Naive thymus-derived CD4-positive, alpha-beta T cell (primary cell): ENCODE results near the gene DERA. TPM values are rescaled to one million over a fixed set of nuclear protein-coding genes. Genes with fewer than 3 reads are reported as not detected.
"Not testable (repeated sequence)": the region's sequence is repeated elsewhere in the genome, so short reads cannot be mapped to it uniquely, and the experiment has no call there.

Experiments
- ATAC-seq: fragments of 150-1000 bp; cut with Tn5 transposase; 2 replicates; pipeline ENCODE4 v1.10.0; 2021; ENCODE audit warnings: mild to moderate bottlenecking, moderate library complexity
- CTCF ChIA-PET: fragments of 350-600 bp; sonication (Branson Sonifier 250); formaldehyde crosslinking; loops from one replicate; lab custom pipeline; 2021; ENCODE audit warnings: antibody characterized with exemption; lab: Charles Lee
- POLR2A ChIA-PET: fragments of 350-600 bp; sonication (Branson Sonifier 250); formaldehyde crosslinking; loops from one replicate; lab custom pipeline; 2021; ENCODE audit warnings: antibody characterized with exemption, inconsistent platforms; lab: Charles Lee
- DNase-seq, 9 donors: peaks; one replicate each; pipeline versions ENCODE4 v3.0.0 to v3.0.0-alpha.2; 2020 to 2022; ENCODE audit warnings: mixed read lengths in 1 of 9
- H3K27ac ChIP-seq: one replicate; pipeline ENCODE4 v1.7.0; 2013; ENCODE audit warnings: mild to moderate bottlenecking, low read depth, low read length, moderate library complexity
- H3K27me3 ChIP-seq, 2 donors: one replicate each; pipeline ENCODE4 v1.7.0; 2013; ENCODE audit warnings: low read length in 2 of 2, mild to moderate bottlenecking in 2 of 2, moderate library complexity in 2 of 2; ENCODE audit not compliant: control insufficient read depth in 2 of 2, insufficient read depth in 2 of 2
- H3K36me3 ChIP-seq, 3 experiments: 1 replicate in 2 of 3; 2 replicates in 1 of 3; pipeline ENCODE4 v1.7.0; 2013; ENCODE audit warnings: low read length in 3 of 3, mild to moderate bottlenecking in 3 of 3, moderate library complexity in 1 of 3; ENCODE audit not compliant: insufficient read depth in 3 of 3, control insufficient read depth in 2 of 3
- H3K4me1 ChIP-seq, 2 donors: one replicate each; pipeline ENCODE4 v1.7.0; 2013; ENCODE audit warnings: low read length in 2 of 2, mild to moderate bottlenecking in 2 of 2, moderate library complexity in 1 of 2; ENCODE audit not compliant: control insufficient read depth in 2 of 2, insufficient read depth in 2 of 2
- H3K4me3 ChIP-seq: 2 replicates; pipeline ENCODE4 v1.7.0; 2013; ENCODE audit warnings: mild to moderate bottlenecking, low read length
- H3K9me3 ChIP-seq, 3 experiments: 1 replicate in 2 of 3; 2 replicates in 1 of 3; pipeline ENCODE4 v1.7.0; 2013; ENCODE audit warnings: low read length in 3 of 3; ENCODE audit not compliant: control insufficient read depth in 2 of 3
- H3K27ac Mint-ChIP-seq, 9 donors: one replicate each; pipeline ENCODE4 v1.8.0; 2020 to 2022; ENCODE audit warnings: mixed read lengths in 9 of 9, mild to moderate bottlenecking in 8 of 9, moderate library complexity in 5 of 9, inconsistent platforms in 2 of 9
- H3K27me3 Mint-ChIP-seq, 5 donors: one replicate each; pipeline ENCODE4 v1.8.0; 2021 to 2022; ENCODE audit warnings: mixed read lengths in 5 of 5, mild to moderate bottlenecking in 1 of 5
- H3K36me3 Mint-ChIP-seq, 5 donors: one replicate each; pipeline ENCODE4 v1.8.0; 2020 to 2022; ENCODE audit warnings: mixed read lengths in 5 of 5, mild to moderate bottlenecking in 3 of 5, inconsistent platforms in 1 of 5
- H3K4me1 Mint-ChIP-seq, 7 donors: one replicate each; pipeline ENCODE4 v1.8.0; 2020 to 2022; ENCODE audit warnings: mixed read lengths in 7 of 7, mild to moderate bottlenecking in 3 of 7, inconsistent platforms in 1 of 7
- H3K4me3 Mint-ChIP-seq, 10 donors: one replicate each; pipeline ENCODE4 v1.8.0; 2020 to 2022; ENCODE audit warnings: mild to moderate bottlenecking in 10 of 10, mixed read lengths in 10 of 10, moderate library complexity in 6 of 10, inconsistent platforms in 2 of 10
- H3K9me3 Mint-ChIP-seq, 11 donors: one replicate each; pipeline ENCODE4 v1.8.0; 2020 to 2022; ENCODE audit warnings: mixed read lengths in 11 of 11, mild to moderate bottlenecking in 4 of 11, inconsistent platforms in 1 of 11, moderate library complexity in 1 of 11
- intact Hi-C, 2 donors: fragments of 100-400 bp; cut with micrococcal nuclease; formaldehyde crosslinking; loops; one replicate each; pipeline ENCODE4 v1.15.1; 2023
- polyA plus RNA-seq, 2 donors: library from polyadenylated mRNA; unstranded; fragments of 300-500 nt; fragmentation: Illumina TruSeq; gene quantifications; one replicate each; pipeline ENCODE4 v1.2.3, GENCODE V29; 2021
- total RNA-seq, 6 experiments: library from RNA in 5 of 6; stranded (reverse) in 5 of 6; gene quantifications; 1 replicate in 5 of 6; 2 replicates in 1 of 6; pipeline ENCODE4 v1.2.3 and lab custom pipeline; 2021 to 2026

Gene DERA
- total and polyA plus RNA-seq, 7 experiments from 2014 or later: 8.4 to 33.4 (median 14.6) TPM

DNA sequence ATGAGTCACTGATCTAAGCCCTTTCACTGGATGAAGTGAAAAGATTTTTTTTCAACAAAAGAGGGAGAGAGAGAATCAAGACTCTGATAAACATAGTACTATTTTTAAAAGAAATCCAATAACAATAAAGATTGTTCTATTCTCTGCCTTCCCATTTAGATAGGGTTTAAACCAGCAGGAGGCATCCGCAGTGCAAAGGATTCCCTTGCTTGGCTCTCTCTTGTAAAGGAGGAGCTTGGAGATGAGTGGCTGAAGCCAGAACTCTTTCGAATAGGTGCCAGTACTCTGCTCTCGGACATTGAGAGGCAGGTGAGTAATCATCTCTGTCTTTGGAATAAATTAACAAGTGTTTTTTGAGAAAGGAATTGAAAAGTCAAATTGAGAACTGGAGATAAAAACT, 124.9 kb downstream of the DERA start:
- Mint-ChIP-seq H3K4me3 (no peak overlapping the region), H3K36me3 (peaks cover 4 to 65% (median 54%) of the 10 kb centered on the region in 5 donors), H3K9me3 (no peaks in the 10 kb centered on the region), H3K4me1 (no peaks in the 10 kb centered on the region), H3K27ac (peak overlapping the region in 1 of 9 donors; percentile 9), H3K27me3 (no peaks in the 10 kb centered on the region)
- Histone ChIP-seq H3K27ac (no peak overlapping the region), H3K36me3 (peaks cover 0 to 11% (median 0%) of the 10 kb centered on the region in 3 experiments), H3K4me1 (no peaks in the 10 kb centered on the region), H3K9me3 (no peaks in the 10 kb centered on the region), H3K27me3 (no peaks in the 10 kb centered on the region), H3K4me3 (no peak overlapping the region)
- POLR2A ChIA-PET: no interaction called here
- DNase-seq (no peak), ATAC-seq (no peak)
- intact Hi-C loops: no loop called here
- CTCF ChIA-PET: no interaction called here

- Histone ChIP-seq H3K27ac (no peak overlapping the region), H3K4me3 (no peak overlapping the region), H3K4me1 (no peaks in the 10 kb centered on the region), H3K27me3 (no peaks in the 10 kb centered on the region), H3K9me3 (peaks cover 0 to 4% (median 0%) of the 10 kb centered on the region in 3 experiments), H3K36me3 (peaks cover 0 to 11% (median 0%) of the 10 kb centered on the region in 3 experiments)
- Mint-ChIP-seq H3K27ac (no peak overlapping the region), H3K4me3 (no peak overlapping the region), H3K27me3 (no peaks in the 10 kb centered on the region), H3K36me3 (peaks cover 2 to 56% (median 44%) of the 10 kb centered on the region in 5 donors), H3K9me3 (peaks cover 0 to 11% (median 8%) of the 10 kb centered on the region in 11 donors), H3K4me1 (no peaks in the 10 kb centered on the region)
- CTCF ChIA-PET: no interaction called here
- DNase-seq: no peak
- intact Hi-C loops: no loop called here
- POLR2A ChIA-PET: no interaction called here
- no peak for ATAC-seq
These were observed 126.4 kb downstream of the DERA start for GRCh38 chr12:16037533-16037932.

GRCh38 chr12:16043480-16043879, 132.3 kb downstream of the DERA start:
- no peaks in the 10 kb centered on the region for H3K27me3 ChIP-seq
- H3K27me3 Mint-ChIP-seq: no peaks in the 10 kb centered on the region
- H3K9me3 Mint-ChIP-seq: peaks cover 5 to 65% (median 30%) of the 10 kb centered on the region in 11 donors
- ATAC-seq (no peak), DNase-seq (no peak)
- POLR2A ChIA-PET: no interaction called here
- no peak overlapping the region for H3K4me3 Mint-ChIP-seq
- no peaks in the 10 kb centered on the region for H3K36me3 ChIP-seq
- H3K9me3 ChIP-seq: peaks cover 0 to 5% (median 0%) of the 10 kb centered on the region in 3 experiments
- no peak overlapping the region for H3K27ac ChIP-seq
- intact Hi-C loops: no loop called here
- CTCF ChIA-PET: no interaction called here
- H3K4me1 ChIP-seq: no peaks in the 10 kb centered on the region
- H3K36me3 Mint-ChIP-seq: peaks cover 0 to 50% (median 19%) of the 10 kb centered on the region in 5 donors
- H3K4me3 ChIP-seq: no peak overlapping the region
- no peak overlapping the region for H3K27ac Mint-ChIP-seq
- H3K4me1 Mint-ChIP-seq: no peaks in the 10 kb centered on the region

- CTCF ChIA-PET: interaction anchor here (1.0 kb wide), 1 partner anchor 1879 kb away, joined by 3 read pairs; no protein-coding TSS in a partner anchor
- H3K27ac ChIP-seq: no peak overlapping the region
- POLR2A ChIA-PET: no interaction called here
- no peak overlapping the region for H3K4me3 ChIP-seq
- no peaks in the 10 kb centered on the region for H3K27me3 ChIP-seq
- H3K4me3 Mint-ChIP-seq: no peak overlapping the region
- no peak for DNase-seq
- H3K9me3 Mint-ChIP-seq: peaks cover 9 to 88% (median 41%) of the 10 kb centered on the region in 11 donors
- H3K36me3 ChIP-seq: no peaks in the 10 kb centered on the region
- H3K27ac Mint-ChIP-seq: no peak overlapping the region
- no peak for ATAC-seq
- no peaks in the 10 kb centered on the region for H3K4me1 Mint-ChIP-seq
- H3K27me3 Mint-ChIP-seq: no peaks in the 10 kb centered on the region
- peaks cover 0 to 5% (median 0%) of the 10 kb centered on the region in 3 experiments for H3K9me3 ChIP-seq
- no peaks in the 10 kb centered on the region for H3K4me1 ChIP-seq
- intact Hi-C loops: no loop called here
- peaks cover 0 to 51% (median 13%) of the 10 kb centered on the region in 5 donors for H3K36me3 Mint-ChIP-seq
These were observed 135.1 kb downstream of the DERA start for GRCh38 chr12:16046266-16046665.

DNA sequence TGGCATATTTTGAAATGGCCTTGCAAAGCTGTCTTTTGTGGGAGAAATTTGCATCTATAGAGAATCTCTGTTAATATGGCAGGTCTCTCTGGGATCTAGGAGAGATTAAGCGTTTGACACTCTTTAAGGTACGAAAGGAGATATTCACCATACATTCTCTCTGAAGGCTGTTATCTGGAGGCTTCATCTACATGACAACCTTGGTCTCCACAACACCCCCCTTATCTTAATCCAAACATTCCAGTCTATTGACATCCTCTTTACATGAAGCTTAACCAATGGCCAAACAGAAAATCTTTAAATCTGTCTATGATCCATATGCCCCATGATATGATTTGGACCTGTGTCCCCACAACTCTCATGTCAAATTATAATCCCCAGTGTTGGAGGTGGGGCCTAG, 137.4 kb downstream of the DERA start:
- H3K4me1 ChIP-seq: no peaks in the 10 kb centered on the region
- H3K27ac Mint-ChIP-seq: no peak overlapping the region
- no peaks in the 10 kb centered on the region for H3K27me3 Mint-ChIP-seq
- peaks cover 0 to 5% (median 0%) of the 10 kb centered on the region in 3 experiments for H3K9me3 ChIP-seq
- H3K36me3 ChIP-seq: no peaks in the 10 kb centered on the region
- no peak overlapping the region for H3K4me3 Mint-ChIP-seq
- peaks cover 0 to 45% (median 15%) of the 10 kb centered on the region in 5 donors for H3K36me3 Mint-ChIP-seq
- no peaks in the 10 kb centered on the region for H3K27me3 ChIP-seq
- peaks cover 10 to 87% (median 48%) of the 10 kb centered on the region in 11 donors for H3K9me3 Mint-ChIP-seq
- ATAC-seq (no peak), DNase-seq (no peak)
- H3K27ac ChIP-seq: no peak overlapping the region
- intact Hi-C loops: no loop called here
- ChIA-PET CTCF (no interaction called here), POLR2A (no interaction called here)
- H3K4me1 Mint-ChIP-seq: no peaks in the 10 kb centered on the region
- no peak overlapping the region for H3K4me3 ChIP-seq

DNA sequence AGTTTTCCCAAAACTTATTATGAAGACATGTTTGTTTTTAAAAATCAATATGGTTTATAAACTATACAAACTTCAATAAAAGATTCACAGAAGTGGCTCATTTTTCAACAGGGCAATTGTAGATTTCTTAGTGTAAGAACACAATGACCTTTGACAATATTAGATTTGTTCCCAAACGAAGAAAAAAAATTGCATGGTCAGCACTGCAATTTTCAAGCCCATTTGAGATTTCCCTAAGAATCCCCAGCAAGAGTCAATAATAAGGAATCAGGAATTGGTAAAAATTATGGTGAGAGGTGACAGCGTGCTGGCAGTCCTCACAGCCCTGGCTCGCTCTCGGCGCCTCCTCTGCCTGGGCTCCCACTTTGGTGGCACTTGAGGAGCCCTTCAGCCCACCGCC, 145.8 kb downstream of the DERA start:
- no peak overlapping the region for H3K27ac ChIP-seq
- H3K4me3 ChIP-seq: no peak overlapping the region
- CTCF ChIA-PET: no interaction called here
- POLR2A ChIA-PET: no interaction called here
- Mint-ChIP-seq H3K27ac (no peak overlapping the region), H3K4me3 (no peak overlapping the region), H3K36me3 (peaks cover 0 to 5% (median 0%) of the 10 kb centered on the region in 5 donors), H3K9me3 (peaks cover 8 to 56% (median 23%) of the 10 kb centered on the region in 11 donors), H3K4me1 (no peaks in the 10 kb centered on the region), H3K27me3 (peaks cover 0 to 3% (median 0%) of the 10 kb centered on the region in 5 donors)
- H3K36me3 ChIP-seq: no peaks in the 10 kb centered on the region
- H3K27me3 ChIP-seq: no peaks in the 10 kb centered on the region
- intact Hi-C loops: no loop called here
- H3K9me3 ChIP-seq: peaks cover 0 to 17% (median 0%) of the 10 kb centered on the region in 3 experiments
- ATAC-seq (no peak), DNase-seq (no peak)
- no peaks in the 10 kb centered on the region for H3K4me1 ChIP-seq

DNA sequence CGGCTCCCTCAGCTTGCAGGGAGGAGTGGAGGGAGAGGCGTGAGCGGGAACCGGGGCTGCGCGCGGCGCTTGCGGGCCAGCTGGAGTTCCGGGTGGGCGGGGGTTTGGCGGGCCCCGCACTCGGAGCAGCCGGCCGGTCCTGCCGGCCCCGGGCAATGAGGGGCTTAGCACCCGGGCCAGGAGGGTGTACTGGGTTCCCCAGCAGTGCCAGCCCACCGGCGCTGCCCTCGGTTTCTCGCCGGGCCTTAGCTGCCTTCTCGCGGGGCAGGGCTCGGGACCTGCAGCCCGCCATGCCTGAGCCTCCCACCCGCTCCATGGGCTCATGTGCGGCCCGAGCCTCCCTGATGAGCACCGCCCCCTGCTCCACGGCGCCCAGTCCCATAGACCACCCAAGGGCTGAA, 146.2 kb downstream of the DERA start:
- H3K4me3 Mint-ChIP-seq, H3K36me3 ChIP-seq, ATAC-seq, H3K4me1 Mint-ChIP-seq, H3K36me3 Mint-ChIP-seq, POLR2A ChIA-PET, H3K27me3 Mint-ChIP-seq, H3K4me3 ChIP-seq, H3K27ac Mint-ChIP-seq, CTCF ChIA-PET, DNase-seq, H3K27ac ChIP-seq, H3K27me3 ChIP-seq, H3K4me1 ChIP-seq, intact Hi-C loops: not testable (repeated sequence)
- peaks cover 0 to 17% (median 0%) of the 10 kb centered on the region in 3 experiments for H3K9me3 ChIP-seq
- H3K9me3 Mint-ChIP-seq: peaks cover 8 to 53% (median 21%) of the 10 kb centered on the region in 11 donors
